HepG2 (cell line): ENCODE data around the gene NOL4L. TPM values are rescaled to one million over a fixed set of nuclear protein-coding genes. Genes with fewer than 3 reads are reported as not detected.

Experiments
- CENPT ChIP-seq: sonication (generic); formaldehyde crosslinking; IDR thresholded peaks from 2 replicates; pipeline ENCODE4 v1.8.0; 2022; ENCODE audit warnings: low read depth, mild to moderate bottlenecking, moderate library complexity, missing genetic modification reagents
- CREB1 ChIP-seq, 2 experiments: fragments of 450-650 bp in 1 of 2; IDR thresholded peaks; 2 replicates each; pipeline ENCODE4 v1.6.1; 2016 to 2017; ENCODE audit warnings: control low read depth in 1 of 2, mild to moderate bottlenecking in 1 of 2, missing compliant biosample characterization in 1 of 2, missing genetic modification characterization in 1 of 2
- FOXA1 ChIP-seq, 2 experiments: fragments of 450-650 bp in 1 of 2; sonication (generic) in 1 of 2; formaldehyde crosslinking in 1 of 2; IDR thresholded peaks; 2 replicates each; pipeline versions ENCODE4 v1.4.0 to v1.6.1; 2016 to 2020; ENCODE audit warnings: missing genetic modification reagents in 1 of 2
- FOXM1 ChIP-seq: sonication (generic); formaldehyde crosslinking; IDR thresholded peaks from 2 replicates; pipeline ENCODE4 v1.5.0; 2020; ENCODE audit warnings: missing genetic modification reagents
- HNF1A ChIP-seq, 2 experiments: sonication (generic) in 1 of 2; formaldehyde crosslinking in 1 of 2; IDR thresholded peaks; 2 replicates each; pipeline versions ENCODE4 v1.4.0 to v1.6.1; 2016 to 2020; ENCODE audit warnings: borderline replicate concordance in 1 of 2, low read depth in 1 of 2, mild to moderate bottlenecking in 1 of 2, missing genetic modification reagents in 1 of 2
- HOMEZ ChIP-seq: IDR thresholded peaks from 2 replicates; pipeline ENCODE4 v1.6.1; 2016; ENCODE audit warnings: low read depth
- NFATC3 ChIP-seq: sonication (generic); formaldehyde crosslinking; IDR thresholded peaks from 2 replicates; pipeline ENCODE4 v1.5.1; 2020; ENCODE audit warnings: mild to moderate bottlenecking, missing genetic modification reagents
- NFIB ChIP-seq: sonication (generic); formaldehyde crosslinking; IDR thresholded peaks from 2 replicates; pipeline ENCODE4 v1.9.0; 2021; ENCODE audit warnings: missing genetic modification reagents, mild to moderate bottlenecking, borderline replicate concordance
- PLRG1 ChIP-seq: fragments of 450-650 bp; conservative IDR thresholded peaks from 2 replicates; pipeline ENCODE4 v1.6.1; 2016
- SMAD3 ChIP-seq: sonication (generic); formaldehyde crosslinking; IDR thresholded peaks from 2 replicates; pipeline ENCODE4 v1.4.0; 2020; ENCODE audit warnings: missing genetic modification reagents
- SNAI1 ChIP-seq: sonication (generic); formaldehyde crosslinking; IDR thresholded peaks from 2 replicates; pipeline ENCODE4 v1.5.0; 2020; ENCODE audit warnings: mild to moderate bottlenecking, missing genetic modification reagents, borderline replicate concordance
- TRAFD1 ChIP-seq: sonication (generic); formaldehyde crosslinking; IDR thresholded peaks from 2 replicates; pipeline ENCODE4 v1.5.1; 2020; ENCODE audit warnings: missing genetic modification reagents, mild to moderate bottlenecking, borderline replicate concordance
- ZNF251 ChIP-seq: sonication (generic); formaldehyde crosslinking; IDR thresholded peaks from 2 replicates; pipeline ENCODE4 v1.9.0; 2021; ENCODE audit warnings: mild to moderate bottlenecking, missing genetic modification reagents
- ZNF331 ChIP-seq: sonication (generic); formaldehyde crosslinking; IDR thresholded peaks from 2 replicates; pipeline ENCODE4 v1.4.0; 2020; ENCODE audit warnings: missing genetic modification reagents
- ZNF501 ChIP-seq: sonication (generic); formaldehyde crosslinking; IDR thresholded peaks from 2 replicates; pipeline ENCODE4 v1.5.1; 2020; ENCODE audit warnings: mild to moderate bottlenecking, moderate library complexity, missing genetic modification reagents
- ZNF589 ChIP-seq: sonication (generic); formaldehyde crosslinking; conservative IDR thresholded peaks from 2 replicates; pipeline ENCODE4 v1.8.0; 2022; ENCODE audit warnings: mild to moderate bottlenecking, moderate library complexity, missing genetic modification reagents
- ZNF639 ChIP-seq: conservative IDR thresholded peaks from 2 replicates; pipeline ENCODE4 v1.6.1; 2018; ENCODE audit warnings: missing genetic modification reagents
- ZNF737 ChIP-seq: sonication (generic); formaldehyde crosslinking; IDR thresholded peaks from 2 replicates; pipeline ENCODE4 v1.5.0; 2020; ENCODE audit warnings: missing genetic modification reagents, mild to moderate bottlenecking, borderline replicate concordance
- ZSCAN25 ChIP-seq: sonication (generic); formaldehyde crosslinking; IDR thresholded peaks from 2 replicates; pipeline ENCODE4 v1.8.0; 2022; ENCODE audit warnings: mild to moderate bottlenecking, missing genetic modification reagents
- ZSCAN30 ChIP-seq: sonication (generic); formaldehyde crosslinking; IDR thresholded peaks from 2 replicates; pipeline ENCODE4 v1.5.0; 2020; ENCODE audit warnings: mild to moderate bottlenecking, missing genetic modification reagents
- polyA plus RNA-seq, 8 experiments: library from polyadenylated mRNA; depleted of rRNA in 3 of 8; stranded (reverse) in 7 of 8; unstranded in 1 of 8; fragments of >200 nt; fragmentation: Illumina TruSeq in 4 of 8; extraction: Trizol in 4 of 8; gene quantifications; 2 replicates each; pipeline versions ENCODE4 v1.2.1 to v1.2.3, GENCODE V29; 2011 to 2016; ENCODE audit warnings: low read depth in 4 of 8, missing spikeins in 1 of 8, mixed read lengths in 1 of 8; ENCODE audit not compliant: insufficient read depth in 1 of 8
- total RNA-seq, 5 experiments: library from RNA; depleted of rRNA; stranded (reverse); fragments of >200 nt; fragmentation: Illumina TruSeq; extraction: Trizol; gene quantifications; 2 replicates each; pipeline ENCODE4 v1.2.3, GENCODE V29; 2016; ENCODE audit warnings: low read depth in 1 of 5

The NOL4L gene
- total and polyA plus RNA-seq, 2 of the 13 experiments (the other 11 are each of a cell fraction or from before 2014, with no cell fraction given): 16.6 to 35.4 TPM

GRCh38 chr20:32484958-32485769 lies 100.0 kb downstream of the NOL4L start (continued):
- no peak for TF ChIP-seq HNF1A (IDR thresholded peaks at IDR 0.05; ENCODE audit: low read depth)
- TF ChIP-seq HNF1A (CRISPR knock-in tag; IDR thresholded peaks at IDR 0.05; ENCODE audit: borderline replicate concordance): no peak
- no peak for TF ChIP-seq ZNF737 (CRISPR knock-in tag)
- TF ChIP-seq PLRG1: no peak
- no peak for TF ChIP-seq FOXM1 (CRISPR knock-in tag)
- TF ChIP-seq ZNF589 (CRISPR knock-in tag): no peak
- TF ChIP-seq HOMEZ: peak; percentile 58; the same call in 1 of the 2 replicates
- no peak for TF ChIP-seq ZSCAN30 (CRISPR knock-in tag)
- peak; percentile 57; the same call in 1 of the 2 replicates for TF ChIP-seq ZNF331 (CRISPR knock-in tag)
- no peak for TF ChIP-seq CENPT (CRISPR knock-in tag)
- no peak for TF ChIP-seq NFIB (CRISPR knock-in tag)
- TF ChIP-seq ZNF251: no peak
- no peak; the same call in 1 of the 2 replicates for TF ChIP-seq ZSCAN25 (CRISPR knock-in tag)
- TF ChIP-seq FOXA1 (IDR thresholded peaks at IDR 0.05): no peak
- peak; percentile 85 for TF ChIP-seq FOXA1 (CRISPR knock-in tag; IDR thresholded peaks at IDR 0.05)
- 0 out of 2 replicates have a peak, but pooled peaks have one; percentile 60 for TF ChIP-seq NFATC3 (CRISPR knock-in tag)
- TF ChIP-seq ZNF501: peak; percentile 65; the same call in 1 of the 2 replicates
- peak; percentile 22; the same call in 1 of the 2 replicates for TF ChIP-seq CREB1 (IDR thresholded peaks at IDR 0.05)
- TF ChIP-seq CREB1 (CRISPR knock-in tag; IDR thresholded peaks at IDR 0.05): no peak
- no peak for TF ChIP-seq TRAFD1 (CRISPR knock-in tag)
- TF ChIP-seq SNAI1: no peak
- TF ChIP-seq SMAD3 (CRISPR knock-in tag): peak; percentile 47; the same call in 1 of the 2 replicates
- TF ChIP-seq ZNF639 (CRISPR knock-in tag): peak; percentile 10; the same call in 1 of the 2 replicates
